ENCODE results near the gene CTRB2.

DNA sequence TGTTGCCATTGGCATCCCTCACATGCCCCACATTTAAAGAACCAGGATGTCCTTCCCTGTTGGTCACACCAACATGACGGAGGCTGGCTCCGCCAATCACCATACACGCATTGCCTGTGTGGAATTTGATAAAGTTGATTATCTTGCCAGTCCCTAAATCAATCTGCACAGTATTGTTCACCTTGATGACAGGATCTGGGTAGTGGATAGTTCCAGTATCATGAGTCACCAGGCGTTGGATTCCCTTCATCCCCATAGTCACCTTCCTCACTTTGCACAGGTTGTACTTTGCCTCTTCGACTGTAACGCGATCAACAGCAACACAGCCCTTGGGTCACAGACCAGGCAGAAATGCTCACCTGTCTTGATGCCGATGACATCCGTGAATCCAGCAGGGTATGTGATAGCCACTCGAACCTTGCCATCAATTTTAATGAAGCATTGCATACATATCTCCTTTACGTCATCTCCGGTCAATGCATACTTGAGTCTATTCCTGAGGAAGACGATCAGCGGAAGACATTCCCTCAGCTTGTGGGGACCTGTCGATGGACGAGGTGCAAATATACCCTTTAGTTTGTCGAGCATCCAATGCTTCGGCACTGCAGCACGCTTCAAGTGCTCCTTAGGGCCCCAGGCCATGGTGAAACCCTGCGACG, 14.2 kb downstream of the CTRB2 start:
- TF ChIP-seq, protein P1, sequence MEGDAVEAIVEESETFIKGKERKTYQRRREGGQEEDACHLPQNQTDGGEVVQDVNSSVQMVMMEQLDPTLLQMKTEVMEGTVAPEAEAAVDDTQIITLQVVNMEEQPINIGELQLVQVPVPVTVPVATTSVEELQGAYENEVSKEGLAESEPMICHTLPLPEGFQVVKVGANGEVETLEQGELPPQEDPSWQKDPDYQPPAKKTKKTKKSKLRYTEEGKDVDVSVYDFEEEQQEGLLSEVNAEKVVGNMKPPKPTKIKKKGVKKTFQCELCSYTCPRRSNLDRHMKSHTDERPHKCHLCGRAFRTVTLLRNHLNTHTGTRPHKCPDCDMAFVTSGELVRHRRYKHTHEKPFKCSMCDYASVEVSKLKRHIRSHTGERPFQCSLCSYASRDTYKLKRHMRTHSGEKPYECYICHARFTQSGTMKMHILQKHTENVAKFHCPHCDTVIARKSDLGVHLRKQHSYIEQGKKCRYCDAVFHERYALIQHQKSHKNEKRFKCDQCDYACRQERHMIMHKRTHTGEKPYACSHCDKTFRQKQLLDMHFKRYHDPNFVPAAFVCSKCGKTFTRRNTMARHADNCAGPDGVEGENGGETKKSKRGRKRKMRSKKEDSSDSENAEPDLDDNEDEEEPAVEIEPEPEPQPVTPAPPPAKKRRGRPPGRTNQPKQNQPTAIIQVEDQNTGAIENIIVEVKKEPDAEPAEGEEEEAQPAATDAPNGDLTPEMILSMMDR (IDR thresholded peaks at IDR 0.05), result no peak
- no peak for TF ChIP-seq POLR2A (IDR thresholded peaks at IDR 0.05)
